AG08395 (cell line): ENCODE data around the gene SMG7.
A peak's percentile ranks its signal among the peaks of the same experiment; 100 is the strongest.

ENCODE experiments used
- DNase-seq: peaks from one replicate; pipeline ENCODE4 v3.0.0; 2012; ENCODE audit warnings: mixed read lengths, low spot score

SMG7 gene

DNA sequence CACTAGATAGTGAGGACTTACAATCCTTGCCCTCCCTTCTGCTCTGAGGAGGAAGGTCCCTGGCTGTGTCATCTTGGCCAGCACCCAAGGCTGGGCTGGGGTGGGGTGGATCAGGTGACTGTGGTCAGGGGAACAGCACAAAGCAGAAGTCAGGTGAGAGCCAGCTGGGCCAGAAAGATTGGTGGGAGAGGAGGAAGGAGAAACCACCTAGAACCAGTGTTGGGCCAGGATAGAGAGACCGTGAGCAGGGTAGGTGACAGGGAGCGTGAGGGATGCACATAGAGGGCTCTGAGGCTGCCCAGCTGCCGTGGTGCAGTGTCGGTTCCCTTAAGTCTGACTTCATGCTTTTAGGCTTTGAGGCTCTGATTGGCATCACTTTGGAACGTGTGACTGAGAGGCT, 95.3 kb downstream of the SMG7 start:
- peak; percentile 36 for DNase-seq

DNA sequence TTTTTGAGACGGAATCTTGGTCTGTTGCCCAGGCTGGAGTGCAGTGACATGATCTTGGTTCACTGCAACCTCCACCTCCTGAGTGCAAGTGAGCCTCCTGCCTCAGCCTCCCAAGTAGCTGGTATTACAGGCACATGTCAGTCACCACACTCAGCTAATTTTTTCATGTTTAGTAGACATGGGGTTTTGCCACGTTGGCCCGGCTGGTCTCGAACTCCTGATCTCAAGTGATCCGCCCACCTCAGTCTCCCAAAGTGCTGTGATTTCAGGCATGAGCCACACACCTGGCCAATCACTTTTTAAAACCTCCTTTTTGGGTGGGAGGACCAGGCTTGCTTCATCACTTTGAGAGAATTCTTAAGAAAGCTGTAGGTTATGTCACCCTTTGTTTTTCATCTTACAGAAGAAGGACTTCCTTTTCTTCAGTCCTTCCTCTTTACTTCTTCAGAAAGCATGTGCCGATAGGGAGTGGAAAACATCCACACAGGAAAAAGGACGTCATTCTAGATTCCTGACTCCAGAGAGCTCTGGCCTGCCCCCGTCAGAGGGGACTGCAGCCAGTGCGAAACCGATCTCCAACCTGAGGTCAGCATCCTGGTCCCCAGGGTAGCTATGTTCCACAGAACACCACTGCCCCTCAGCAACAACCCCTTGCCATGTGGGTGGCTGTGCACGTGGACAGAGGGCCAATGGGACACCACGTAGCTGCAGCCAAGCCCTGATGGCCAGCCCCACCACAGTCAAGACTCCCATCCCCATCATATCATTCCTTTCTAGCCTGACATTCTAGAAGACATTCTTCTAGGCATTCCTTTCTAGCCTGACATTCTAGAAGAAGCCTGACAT, 96.1 kb downstream of the SMG7 start:
- DNase-seq: no peak

DNA sequence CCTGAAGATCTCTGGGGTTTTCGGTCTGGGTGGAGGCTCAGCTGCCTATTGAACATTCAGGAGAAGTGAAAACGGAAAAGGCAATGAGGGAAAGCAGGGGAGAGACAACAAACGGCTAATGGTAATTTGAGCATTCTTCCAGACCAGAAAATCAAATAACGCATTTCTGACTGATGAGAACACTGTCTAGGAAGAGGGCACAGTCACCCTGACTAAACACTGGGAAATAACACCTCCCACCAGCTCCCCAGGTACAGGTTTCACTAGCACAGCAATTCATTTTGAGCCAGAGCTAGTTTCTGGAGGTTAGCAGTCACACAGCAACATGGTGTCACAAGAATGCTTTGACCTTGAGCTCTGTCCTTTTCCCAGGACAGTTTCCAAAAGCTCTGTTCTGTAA, 96.8 kb downstream of the SMG7 start:
- peak; percentile 33 for DNase-seq

DNA sequence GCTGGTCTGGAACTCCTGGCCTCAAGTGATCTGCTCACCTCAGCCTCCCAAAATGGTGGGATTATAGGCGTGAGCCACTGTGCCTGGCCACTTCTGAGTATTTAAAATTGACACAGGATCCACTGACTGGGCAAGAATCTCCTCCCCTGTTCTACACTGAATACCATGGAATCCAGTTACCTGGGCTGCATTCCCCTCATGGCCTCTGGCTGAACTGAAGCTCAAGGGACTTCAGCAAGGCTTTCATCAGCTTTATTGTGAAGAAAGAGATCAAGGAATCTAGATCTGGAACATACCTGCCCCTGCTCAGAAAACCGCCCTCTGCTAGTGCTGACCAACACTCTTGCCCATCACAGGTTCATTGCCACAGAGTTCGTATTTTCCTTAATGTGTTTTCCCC, 97.5 kb downstream of the SMG7 start:
- no peak for DNase-seq

DNA sequence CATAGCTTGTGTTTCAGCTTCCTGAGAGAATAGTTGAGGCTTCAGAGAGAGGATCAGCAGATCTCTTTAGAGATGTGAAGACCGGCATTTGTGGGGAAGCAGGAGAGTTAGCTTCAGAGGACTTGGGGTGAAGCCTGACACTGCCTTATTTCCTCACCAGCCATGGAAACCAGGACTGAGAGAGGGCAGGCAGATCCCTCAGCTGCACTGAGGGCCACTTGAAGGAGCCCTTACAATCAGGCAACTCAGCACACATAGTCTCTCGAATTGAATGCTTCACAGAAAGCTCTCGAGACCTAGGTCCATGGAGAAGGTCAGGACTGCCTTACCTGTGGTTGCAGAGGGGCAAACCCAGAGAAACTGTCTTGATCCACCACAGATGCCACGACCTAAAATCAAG, 98.2 kb downstream of the SMG7 start:
- no peak for DNase-seq

DNA sequence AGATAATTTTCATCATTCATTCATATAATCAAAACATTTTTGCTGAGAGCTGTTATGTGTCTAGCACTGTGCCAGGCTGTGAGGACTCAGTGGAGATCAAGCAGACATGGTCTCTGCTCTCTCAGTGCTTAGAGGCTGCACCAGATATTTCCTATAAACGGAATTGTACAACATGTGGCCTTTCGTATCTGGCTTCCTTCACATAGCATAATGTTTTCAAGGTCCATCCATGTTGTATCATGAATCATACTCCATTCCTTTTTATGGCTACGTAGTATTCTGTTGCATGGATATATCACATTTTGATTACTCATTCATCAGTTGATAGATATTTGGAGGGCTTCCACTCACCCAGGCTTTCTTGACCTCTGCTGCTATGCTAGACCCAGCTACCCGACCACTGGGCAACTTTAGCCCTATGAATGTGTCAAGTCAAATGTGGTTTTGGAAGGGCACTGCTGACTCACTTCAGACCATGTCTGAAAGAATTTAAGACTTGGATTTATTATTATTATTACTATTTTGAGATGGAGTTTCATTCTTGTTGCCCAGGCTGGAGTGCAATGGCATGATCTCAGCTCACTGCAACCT, 99.5 kb downstream of the SMG7 start:
- DNase-seq: no peak

DNA sequence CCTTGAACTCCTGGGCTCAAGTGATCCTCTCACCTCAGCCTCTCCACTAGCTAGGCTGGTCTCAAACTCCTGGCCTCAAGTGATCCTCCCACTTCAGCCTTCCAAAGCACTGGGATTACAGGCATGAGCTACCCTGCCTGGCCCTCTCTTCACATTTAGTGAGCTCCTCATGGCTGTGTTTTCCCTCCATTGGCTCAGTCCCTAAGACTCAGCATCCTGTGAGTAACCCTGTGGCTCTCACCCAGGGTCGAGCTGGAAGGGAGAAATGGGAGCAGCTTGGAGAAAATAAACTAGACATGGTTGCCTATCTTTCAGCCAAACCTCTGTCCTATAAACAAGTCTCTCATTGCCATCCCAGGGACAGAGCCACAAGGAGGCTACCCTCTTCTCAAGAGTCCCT, 100.4 kb downstream of the SMG7 start:
- DNase-seq: no peak

DNA sequence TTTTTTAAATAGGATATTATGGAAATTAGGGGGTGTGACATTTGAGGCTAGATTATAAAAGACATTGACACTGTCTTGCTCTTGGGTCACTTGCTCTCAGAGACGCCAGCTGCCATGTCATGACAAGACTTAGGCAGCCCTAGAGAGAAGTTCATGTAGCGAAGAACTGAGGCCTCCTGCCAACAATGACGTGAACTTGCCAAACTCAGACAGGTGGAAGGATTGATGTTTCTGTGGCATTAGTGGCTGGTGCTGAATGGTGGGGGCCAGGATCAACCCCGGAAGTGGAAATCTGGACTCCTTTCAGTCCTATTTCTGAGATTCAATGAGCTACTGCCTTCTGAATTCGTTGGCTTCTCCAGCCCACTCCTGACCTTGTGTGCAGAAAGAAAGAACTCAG, 103.3 kb downstream of the SMG7 start:
- no peak for DNase-seq

DNA sequence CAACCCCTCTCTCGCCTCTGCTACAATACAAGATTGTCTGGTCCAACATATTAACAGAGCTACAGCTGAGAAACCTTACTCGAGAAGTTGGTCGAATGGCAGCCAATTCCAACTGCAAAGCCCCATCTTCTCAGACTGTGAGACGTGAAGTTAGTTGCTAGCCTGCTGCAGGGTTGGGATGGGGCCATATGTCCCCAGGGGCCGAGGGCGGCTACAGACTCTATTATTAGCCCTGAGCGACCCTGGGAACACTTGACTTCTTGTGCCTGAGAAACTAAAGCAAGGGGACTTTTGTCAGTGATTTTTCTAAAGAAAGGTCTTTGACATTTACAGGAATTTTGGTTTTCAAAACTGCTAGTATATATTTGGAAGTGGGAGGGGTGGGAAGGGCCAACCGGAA, 104.2 kb downstream of the SMG7 start:
- DNase-seq: no peak

DNA sequence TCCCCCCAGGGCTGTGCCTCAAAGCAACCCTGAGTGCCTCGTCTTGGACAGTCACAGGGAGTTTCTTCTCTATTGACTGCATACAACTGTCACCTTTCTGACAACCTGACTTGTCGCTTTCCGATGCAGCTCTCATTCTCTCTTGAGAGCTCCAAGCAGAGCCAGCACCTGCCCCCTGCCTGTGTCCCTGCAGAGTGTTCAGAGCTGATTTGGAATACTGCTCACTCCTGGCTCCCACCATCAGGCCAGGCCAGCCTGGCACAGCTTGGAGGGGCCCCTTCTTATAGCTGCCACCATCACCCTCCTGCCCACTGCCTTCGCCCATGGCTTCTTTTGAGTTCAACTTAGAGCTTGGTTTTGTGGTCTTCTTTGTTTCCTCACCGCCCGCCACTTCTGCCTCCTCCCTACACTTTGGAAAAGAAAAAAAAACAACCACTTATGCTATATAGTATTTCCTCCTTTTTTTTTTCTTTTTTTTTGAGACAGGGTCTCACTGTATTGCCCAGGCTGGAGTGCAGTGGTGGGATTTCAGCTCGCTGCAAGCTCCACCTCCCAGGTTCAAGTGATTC, 105.7 kb downstream of the SMG7 start:
- DNase-seq: no peak

DNA sequence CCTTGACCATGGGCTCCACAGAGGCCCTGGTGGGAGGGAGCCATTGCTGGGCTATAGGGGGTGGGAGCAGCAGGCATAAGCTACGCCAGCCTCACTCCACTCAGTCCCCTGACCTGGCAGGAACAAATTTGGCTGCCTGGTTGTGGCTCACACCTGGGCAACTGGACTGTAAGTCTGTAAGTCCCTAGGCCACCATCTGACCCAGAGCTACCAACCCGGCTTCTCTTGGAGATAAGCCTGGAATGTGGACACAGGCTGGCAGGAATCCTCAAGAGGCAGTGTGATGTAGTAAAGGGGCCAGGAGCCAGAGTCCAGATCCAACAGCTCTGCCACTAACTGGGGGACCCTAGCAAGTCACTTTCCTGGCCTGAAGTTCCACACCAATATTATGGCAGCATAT, 106.6 kb downstream of the SMG7 start:
- no peak for DNase-seq

DNA sequence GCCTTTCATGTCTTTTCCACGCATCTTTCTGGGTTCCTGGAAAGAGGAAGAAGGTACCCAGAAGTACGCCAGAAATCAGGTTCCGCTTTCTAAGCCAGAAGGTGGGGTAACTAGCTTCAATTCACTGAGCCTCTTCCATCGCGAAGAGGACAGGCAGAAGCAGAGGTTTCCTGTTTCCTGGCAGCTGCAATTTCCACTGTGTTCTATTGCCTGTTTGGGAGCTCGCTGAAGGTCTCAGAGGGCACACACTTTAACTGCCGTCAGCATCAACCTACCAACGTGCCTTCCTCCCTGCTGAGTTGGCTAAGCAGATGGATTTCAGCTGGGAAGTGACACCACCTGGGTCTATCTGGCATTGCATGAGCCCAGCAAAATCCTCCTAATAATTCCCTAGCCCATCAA, 108.0 kb downstream of the SMG7 start:
- peak; percentile 65 for DNase-seq

DNA sequence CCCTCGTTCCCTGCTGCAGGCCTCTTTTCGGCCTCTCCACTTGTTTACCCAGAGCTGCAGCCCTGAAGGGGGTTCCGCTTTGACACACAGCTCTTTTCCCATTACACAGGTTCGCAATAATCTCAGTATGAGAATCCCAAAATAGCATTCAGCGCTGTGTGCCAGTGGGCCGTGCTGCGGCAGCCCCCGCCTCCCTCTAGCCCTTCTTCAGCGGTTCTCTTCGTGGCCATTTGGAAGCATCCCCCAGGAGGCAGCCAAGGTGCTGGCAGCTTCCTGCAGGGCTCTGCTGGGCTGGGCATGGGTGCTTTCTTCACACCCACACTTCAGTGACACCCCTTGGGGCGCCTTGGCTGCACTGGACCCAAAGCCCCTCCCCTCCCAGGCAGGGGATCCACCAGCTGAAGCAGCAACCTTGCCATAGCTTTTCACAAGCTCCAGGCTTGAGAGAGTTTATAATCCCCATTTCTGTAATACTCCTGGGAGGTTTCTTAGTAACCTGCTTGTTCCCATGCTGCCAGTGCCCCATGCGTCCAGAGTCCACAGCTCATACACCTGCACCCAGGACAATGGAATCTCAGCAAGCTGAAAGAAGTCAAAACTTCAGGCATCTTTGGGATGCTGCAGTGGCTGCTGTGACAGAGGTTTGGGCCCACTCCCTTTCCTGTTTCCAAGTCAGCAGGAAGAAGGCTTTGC, 109.9 kb downstream of the SMG7 start:
- no peak for DNase-seq

DNA sequence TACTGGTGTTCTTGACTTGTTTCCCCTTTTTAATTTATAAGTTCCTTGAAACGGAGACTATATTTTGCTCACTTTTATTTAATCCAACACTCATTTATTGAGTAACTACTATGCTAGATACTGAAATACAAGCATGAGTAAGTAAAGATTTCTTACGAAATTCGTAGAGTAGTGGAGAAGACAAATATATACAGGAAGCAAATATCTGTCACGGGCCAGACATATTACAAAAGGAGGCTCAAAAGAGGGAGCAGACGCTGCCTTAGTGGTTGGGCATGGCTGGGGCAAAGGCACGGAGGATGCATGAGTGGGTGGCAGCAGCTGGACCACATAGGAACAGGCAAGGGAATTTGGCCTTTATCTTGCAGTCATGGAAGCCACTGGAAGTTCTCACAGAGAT, 111.2 kb downstream of the SMG7 start:
- DNase-seq: no peak

DNA sequence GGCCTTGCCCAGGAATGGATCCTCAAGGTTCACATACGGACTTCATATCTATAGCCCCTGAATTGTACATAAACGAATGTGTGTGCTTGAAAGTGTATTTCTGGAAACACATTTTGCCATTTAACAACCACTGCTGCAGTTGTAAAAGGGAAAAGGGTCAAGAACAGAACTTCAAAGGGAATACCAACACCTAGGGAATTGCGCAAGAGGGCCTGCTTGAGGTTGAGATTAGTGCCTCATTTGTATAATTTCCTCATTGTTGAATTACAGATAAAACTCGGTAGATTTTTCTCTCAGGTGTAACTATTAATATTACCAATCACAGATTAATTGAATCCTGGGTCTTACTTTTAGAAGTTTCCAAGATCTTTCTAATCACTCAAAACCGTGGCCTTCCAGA, 111.8 kb downstream of the SMG7 start:
- no peak for DNase-seq

DNA sequence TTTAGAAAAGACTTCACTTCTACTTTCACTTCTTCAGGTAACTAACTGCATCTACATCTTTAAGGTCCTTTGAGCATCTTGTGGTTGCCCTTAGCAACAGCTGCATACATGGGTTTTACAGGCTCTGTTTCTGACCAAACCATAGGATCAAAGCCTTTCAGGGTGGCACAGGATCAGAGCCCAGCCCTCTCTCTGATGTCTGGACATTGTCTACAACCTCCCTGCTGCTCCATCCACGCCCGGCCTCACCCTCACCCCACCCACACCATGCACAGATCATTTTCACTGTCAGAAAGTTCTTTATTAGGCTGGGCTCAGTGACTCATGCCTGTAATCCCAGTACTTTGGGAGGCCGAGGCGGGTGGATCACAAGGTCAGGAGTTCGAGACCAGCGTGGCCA, 112.7 kb downstream of the SMG7 start:
- no peak for DNase-seq

DNA sequence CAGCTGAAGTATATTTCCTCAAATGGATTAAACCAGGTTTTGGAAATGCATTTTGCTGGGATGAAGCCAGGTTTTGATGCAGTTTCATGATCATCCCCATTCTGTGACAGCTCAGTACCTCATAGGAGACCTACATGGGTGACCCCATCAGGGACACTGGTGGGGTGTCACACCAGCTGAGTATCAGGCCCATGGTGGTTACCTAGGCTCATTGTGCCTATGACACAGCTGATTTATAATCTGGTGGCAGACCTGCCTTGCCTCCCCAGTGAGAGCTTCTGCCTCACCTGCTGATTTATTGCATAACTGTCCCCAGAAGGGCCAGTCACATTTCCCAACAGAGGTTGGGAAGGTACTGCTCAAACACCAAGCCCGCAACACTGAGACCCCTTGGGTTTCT, 114.2 kb downstream of the SMG7 start:
- no peak for DNase-seq

DNA sequence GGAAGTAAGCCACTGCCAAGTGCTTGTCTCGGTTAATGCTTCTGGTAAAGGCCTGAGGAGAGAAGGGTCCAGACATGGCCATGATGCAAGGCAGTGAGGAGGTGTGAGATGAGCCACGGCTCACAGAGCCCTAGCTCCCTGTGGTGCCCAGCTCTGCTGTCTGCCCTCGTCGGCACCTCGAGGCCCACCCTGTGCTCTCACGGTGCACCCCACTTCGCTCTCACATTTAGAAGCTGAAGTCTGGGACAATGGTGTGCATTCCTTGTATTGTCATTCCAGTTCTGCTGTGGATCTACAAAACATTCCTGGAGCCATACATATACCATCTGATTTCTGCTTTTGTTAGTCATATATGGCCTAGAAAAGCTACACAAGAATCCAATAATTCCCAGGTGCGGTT, 114.6 kb downstream of the SMG7 start:
- no peak for DNase-seq

DNA sequence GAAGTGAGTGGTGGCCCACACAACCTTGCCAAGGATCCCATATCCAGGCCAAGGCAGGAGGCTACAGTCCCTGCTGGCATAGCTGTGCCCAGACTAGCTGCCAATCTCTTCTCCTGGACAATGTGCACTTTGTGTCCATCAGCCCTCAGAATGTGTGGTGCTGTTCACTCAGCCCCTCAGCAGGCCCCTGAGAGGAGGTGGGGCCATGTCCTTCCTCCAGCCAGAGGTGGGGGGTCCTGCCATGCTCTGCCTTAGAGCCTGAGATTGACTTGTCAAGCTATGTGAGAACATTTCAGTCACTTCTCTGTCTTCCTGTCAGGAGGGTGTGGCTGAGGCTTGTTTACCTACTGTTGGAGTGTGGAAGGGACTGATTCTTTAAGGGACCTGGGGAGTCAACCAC, 116.5 kb downstream of the SMG7 start:
- DNase-seq: no peak

DNA sequence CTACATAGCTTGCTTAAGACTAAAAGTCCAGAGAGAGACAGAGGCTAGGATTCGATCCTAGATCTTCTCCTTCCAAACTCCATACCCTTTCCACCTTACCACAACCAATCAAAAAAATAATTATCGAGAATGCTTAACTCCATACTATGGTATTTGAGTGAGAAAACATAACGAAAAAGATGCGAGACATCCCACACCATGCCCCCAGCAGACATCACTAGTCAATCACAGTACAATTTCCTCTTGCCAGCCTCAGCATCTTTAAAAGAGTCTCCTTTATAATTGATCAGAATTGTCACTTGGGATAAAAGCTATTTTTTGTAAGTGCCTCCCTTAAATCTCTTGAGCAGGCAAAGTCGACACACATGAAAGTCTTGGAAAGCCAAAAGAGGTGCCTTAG, 117.1 kb downstream of the SMG7 start:
- no peak for DNase-seq

DNA sequence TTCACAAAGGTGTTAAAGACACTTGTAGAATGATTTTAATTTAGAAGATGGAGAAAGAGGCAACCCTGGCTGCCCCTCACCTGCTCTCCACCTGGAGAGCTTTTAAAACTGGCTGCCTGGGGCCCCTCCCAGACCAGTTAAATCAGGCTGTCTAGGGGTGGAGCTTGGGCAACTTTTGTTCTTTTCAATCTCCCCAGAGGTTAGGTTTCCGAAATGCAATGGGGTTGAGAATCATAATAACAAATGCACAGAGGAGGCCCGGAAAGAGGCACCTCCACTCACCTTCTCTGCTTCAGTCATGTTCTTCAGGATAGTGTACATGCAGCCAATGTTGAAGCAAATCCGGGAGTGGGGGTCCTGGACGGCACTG, 117.6 kb downstream of the SMG7 start:
- DNase-seq: no peak

DNA sequence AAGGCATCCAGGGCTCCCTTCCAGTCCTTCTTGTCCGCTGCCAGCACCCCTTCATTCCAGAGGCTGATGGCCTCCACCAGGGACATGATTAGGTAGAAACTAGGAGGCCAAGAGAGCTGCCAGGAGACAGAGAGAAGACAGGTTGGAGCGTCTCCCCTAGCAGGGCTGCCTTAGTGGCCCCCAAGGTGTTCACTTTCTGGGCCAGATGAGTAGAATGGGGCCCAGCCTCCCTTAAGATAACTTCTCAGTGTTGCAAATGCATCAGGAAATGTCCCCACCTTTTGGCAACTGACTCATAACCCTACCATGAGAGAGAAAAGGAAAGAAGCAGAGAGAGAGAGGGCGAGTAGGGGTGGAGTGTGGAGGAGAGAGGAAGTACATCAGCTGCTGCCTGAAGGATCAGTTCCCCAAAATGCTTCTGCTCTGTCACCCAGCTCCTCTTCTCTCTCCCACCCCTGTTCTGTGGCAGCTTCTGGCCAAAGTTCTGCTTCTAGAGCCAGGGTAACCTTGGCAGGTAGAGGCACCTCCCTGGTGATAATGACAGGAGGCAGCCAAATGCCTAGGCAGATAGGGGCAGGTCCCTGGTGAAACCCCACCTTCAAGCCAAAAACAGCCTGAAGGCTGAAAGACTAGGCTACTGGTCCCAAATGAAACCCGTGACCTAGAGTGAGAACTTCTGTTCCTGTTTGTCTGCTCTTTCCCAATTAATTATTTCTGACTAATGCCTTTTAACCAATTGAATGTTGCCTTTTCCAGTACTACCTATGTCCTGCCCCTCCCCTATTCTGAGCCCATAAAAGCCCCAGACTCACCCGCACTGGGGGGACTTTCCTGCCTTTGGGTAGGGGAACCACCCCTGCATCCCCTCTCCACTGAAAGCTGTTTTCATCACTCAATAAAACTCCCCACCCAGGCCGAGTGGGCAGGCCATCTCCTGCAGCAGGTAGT, 118.2 kb downstream of the SMG7 start, which contains the start of gene NCF2:
Gene NCF2, minus strand, starts transcription at position 216 of the 948 bp plus-strand sequence. Its CDS starts 130 bp downstream, at position 86.
- DNase-seq: no peak
